Astrocyte of the hippocampus (primary cell): ENCODE data around the gene ZNF445.
"Not testable (repeated sequence)": the region's sequence is repeated elsewhere in the genome, so short reads cannot be mapped to it uniquely, and the experiment has no call there.

Experiments used
- DNase-seq: peaks from one replicate; pipeline ENCODE4 v3.0.0; 2011; ENCODE audit warnings: low read depth, low spot score

ZNF445 gene

GRCh38 chr3:44477312-44478030 lies at the start of gene ZNF445:
Gene ZNF445, minus strand, starts transcription at chr3:44477670. Its CDS starts 22,121 bp downstream, at chr3:44455549.
- DNase-seq: peak; percentile 91

DNA sequence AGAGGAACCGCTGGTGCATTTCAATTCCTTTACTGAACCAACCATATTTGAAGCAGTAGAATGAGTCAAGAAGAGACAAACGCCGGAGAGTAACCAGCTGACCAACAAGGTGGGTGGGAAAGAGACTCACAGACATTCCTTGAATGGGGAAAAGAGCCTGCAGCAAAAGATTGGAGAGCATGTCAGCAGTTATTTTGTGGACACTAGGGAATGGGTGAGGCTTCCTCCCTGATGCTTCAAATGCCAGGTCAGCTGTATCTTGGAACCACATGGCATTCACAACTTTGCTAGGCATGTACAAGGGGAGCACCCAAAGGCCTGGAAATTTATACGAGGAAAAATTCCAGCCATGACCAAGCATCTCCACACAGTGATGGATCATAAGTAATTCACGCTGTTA lies 47.6 kb upstream of the ZNF445 start:
- DNase-seq: no peak

DNA sequence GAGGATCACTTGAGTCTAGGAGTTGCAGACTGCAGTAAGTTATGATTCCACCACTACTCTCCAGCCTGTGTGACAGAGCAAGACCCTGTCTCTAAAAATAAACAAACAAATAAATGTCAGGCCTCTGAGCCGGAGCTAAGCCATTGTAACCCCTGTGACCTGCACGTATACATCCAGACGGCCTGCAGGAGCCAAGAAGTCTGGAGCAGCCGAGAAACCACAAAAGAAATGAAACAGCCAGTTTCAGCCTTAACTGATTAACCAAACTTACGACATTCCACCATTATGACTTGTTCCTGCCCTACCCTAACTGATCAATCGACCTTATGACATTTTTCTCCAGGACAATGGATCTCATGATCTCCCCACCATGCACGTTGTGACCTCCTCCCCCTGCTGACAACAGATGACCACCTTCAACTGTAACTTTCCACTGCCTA lies 45.0 kb upstream of the ZNF445 start:
- DNase-seq: no peak

DNA sequence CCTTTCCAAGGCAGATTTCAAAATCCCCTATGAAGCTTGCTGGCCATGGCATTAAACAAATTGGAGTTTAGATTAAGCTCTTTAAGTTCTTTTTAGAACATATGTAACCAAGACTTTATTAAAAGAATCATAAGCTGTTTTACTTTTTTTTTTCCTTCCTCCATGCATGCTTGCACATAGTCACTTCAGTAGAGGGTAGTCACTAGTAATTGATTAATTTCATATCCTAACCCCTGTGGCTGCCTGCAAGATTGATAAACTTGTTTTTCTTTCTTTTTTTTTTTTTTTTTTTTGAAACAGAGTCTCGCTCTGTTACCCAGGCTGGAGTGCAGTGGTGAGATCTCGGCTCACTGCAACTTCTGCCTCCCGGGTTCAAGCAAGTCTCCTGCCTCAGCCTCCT lies 44.3 kb upstream of the ZNF445 start:
- no peak for DNase-seq

DNA sequence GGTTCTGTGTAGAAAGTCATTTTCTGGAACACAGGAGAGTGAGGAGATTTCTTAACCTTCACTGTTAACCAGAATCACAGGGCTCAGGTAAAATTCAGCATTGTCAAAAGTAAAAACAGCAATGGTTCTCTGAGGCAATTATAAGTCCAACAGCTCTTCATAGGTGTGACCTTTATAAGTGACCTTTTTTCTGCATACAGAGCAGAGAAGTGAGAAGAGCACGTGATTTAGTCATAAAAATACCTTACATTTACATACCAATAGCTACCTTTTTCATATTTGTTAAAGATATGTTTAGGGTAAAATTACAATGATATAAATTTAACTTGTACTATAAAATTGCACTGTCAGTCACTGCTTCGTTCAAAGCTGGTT lies 41.3 kb upstream of the ZNF445 start:
- DNase-seq: no peak

- no peak for DNase-seq
Observed at GRCh38 chr3:44516230-44516629, 38.8 kb upstream of the ZNF445 start.

- DNase-seq: no peak
Observed at GRCh38 chr3:44513513-44513912, 36.0 kb upstream of the ZNF445 start.

DNA sequence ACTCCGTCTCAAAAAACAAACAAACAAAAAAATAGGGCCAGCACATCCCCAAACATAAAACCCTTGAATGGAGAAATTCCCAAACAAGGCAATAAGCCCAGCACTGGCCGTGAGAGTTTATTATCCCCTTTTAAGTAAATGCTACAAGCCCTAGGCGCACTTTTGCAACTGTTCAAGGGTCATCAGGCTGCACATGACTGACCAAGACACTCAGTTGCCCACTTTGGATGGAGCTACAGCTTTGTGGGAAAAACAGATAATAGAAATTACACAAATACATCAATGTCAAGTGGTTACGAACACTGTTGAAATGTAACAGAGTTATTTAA lies 33.7 kb upstream of the ZNF445 start:
- DNase-seq: peak; percentile 12

DNA sequence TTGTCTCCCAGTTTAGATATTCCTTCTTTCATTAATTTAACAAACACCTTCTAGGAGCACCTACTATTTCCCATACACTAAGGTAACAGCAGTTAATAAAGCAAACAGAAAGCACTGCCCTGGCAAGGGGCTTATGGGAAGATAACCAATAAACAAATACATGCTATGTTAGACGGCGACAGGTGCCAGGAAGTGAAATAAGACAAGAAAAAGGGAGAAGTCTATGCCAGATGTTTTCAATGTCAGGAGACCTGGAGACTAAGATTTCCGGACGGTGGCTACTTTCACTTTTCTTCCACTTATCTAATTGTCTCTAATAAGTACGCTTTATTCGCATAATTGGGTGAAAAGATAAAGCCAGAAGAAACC lies 32.5 kb upstream of the ZNF445 start:
- DNase-seq: no peak

DNA sequence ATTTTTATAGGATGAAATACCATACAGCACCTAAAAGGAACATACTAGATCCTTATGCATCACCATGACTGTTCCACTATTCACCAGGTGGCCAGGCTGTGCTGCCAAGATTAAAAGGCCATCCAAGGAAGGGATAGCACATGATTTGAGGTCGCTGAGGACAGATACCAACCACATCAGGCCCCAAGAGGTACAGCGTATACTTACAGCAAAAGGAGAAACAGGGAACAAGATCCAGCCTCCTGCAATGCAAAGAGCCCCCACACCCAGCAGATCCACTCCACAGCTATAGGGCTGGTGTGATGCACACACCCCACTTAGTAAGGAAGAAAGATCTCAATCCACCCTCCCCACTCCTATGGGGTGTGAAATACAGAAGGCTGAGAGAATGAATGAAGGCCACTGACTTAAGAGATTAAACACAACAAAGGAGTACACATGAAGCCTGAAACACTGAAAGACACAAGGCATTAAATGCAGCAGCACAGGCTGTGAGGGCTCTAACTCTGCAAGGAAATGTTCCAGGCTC lies 32.0 kb upstream of the ZNF445 start:
- DNase-seq: no peak

- DNase-seq: no peak
Observed at GRCh38 chr3:44506961-44507360, 29.5 kb upstream of the ZNF445 start.

DNA sequence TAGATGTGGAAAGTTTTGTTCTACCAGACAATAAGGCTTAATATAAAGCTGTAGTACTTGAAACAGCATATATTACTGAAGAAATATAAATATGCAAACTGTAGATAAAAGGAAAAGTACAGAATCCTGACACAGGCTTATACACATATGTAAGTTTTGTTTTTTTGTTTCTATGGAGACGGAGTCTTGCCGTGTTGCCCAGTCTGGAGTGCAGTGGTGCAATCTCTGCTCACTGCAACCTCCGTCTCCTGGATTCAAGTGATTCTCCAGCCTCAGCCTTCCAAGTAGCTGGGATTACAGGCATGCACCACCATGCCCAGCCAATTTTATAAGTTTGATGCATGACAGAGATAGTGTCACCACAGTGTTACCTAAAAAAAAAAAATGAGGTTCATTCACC lies 29.1 kb upstream of the ZNF445 start:
- no peak for DNase-seq

DNA sequence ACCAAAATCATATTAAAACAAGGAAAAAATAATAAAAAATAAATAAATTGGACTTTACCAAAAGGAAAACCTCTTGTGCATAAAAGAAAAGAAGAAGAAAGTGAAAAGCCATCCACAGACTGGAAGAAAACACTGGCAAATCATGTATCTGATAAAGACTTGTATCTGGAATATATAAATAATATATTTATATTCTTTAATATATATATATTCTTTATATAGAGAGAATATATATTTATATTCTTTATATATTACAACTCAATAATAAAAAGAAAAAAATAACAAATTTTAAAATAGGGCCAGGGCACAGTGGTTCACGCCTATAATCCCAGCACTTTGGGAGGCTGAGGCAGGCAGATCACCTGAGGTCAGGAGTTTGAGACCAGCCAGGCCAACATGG lies 27.1 kb upstream of the ZNF445 start:
- DNase-seq: no peak

DNA sequence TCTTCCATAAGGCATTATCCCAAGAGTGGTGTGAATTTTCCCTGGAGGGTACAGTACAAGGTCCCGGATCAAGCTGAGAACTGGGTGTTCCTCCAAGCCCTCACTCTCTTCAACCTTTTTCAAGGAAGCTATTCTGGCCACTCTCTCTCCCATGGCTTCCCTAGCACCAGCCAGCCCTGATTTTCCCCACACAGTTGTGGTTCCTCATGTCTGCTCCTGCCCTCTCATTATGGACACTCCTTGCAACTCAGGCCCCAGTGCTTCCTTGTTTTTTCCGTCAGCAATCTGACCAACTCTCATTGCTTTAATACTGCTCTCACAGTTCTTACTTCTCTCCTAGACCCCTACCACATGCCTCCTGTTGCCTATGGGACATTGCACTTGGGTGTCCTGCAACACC lies 25.7 kb upstream of the ZNF445 start:
- DNase-seq: not testable (repeated sequence)

- peak; percentile 52 for DNase-seq
Observed at GRCh38 chr3:44501971-44502370, 24.5 kb upstream of the ZNF445 start.

GRCh38 chr3:44499899-44500168 lies 22.4 kb upstream of the ZNF445 start:
- DNase-seq: not testable (repeated sequence)

GRCh38 chr3:44499149-44499898 lies 21.9 kb upstream of the ZNF445 start:
- DNase-seq: no peak

GRCh38 chr3:44495636-44496415 lies 18.4 kb upstream of the ZNF445 start:
- no peak for DNase-seq

DNA sequence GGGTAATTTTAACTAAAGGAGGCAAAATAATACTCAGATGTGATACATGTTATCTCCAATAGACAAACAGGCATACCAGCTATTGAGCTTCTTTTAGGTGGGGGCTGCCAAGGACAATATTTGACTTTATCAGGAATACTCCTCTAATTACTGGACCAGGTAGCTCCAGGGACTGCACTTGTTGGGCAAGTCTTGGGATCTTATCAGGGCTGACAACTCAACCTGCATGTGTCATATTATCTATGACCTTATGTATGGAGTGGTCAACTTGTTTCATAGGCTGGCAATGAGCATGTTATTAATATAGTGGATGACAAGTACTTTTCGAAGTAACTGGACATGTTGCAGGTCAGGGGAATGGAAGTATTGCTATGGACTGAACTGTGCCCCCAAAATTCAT lies 15.0 kb upstream of the ZNF445 start:
- DNase-seq: no peak

GRCh38 chr3:44482721-44483120 lies 5.3 kb upstream of the ZNF445 start:
- DNase-seq: no peak

DNA sequence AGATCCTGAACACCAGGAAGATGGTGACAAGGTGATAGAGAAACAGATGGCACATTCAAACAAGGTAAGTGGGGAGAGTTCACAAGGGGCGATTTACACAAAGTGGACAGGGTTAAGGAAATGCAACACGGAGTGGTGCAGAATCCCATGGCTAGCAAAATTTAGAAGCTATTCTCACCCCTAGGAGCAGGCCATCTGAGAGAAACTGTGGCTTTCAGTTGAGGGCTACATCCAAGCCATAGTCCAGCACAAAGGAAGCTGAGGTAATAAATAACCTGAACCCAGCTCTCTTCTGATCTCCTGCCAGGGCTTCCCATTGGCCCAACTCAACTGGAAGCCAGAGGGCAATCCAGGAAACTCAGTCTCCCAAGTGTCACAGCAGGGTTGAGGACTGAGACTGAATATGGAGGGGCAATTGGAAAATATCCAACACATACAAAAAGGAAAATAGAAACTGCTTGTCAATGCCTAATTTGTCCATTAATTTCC lies 1.2 kb upstream of the ZNF445 start:
- no peak for DNase-seq

DNA sequence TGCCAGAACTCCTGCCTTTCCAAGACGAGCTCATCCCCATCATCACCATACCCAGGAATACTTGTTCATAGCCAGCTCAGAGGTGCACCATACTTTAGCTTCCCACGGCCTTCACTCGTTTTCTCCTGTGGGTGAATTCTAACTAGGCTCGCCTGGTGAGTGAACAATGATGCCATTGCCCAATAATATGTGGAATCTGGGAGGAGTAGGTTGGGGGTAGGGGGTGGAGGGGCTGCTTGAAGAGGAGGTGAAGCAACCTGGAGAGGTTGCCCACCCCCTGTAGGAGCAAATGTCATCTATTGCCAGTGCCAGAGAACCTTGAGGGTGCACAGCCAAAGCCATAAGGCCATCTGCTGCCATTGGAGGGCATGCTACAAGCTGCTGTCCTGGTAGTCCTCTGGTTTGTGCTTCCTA lies 592 bp upstream of the ZNF445 start:
- DNase-seq: no peak

- no peak for DNase-seq
Observed at GRCh38 chr3:44476963-44477311, 533 bp downstream of the ZNF445 start.
